IMR-90 (cell line): ENCODE results near the gene HDAC3. TPM values are rescaled to one million over a fixed set of nuclear protein-coding genes. Genes with fewer than 3 reads are reported as not detected.

ENCODE experiments used
- CTCF ChIP-seq: conservative IDR thresholded peaks from 2 replicates; pipeline ENCODE4 v1.5.1; 2012; ENCODE audit warnings: mild to moderate bottlenecking, low read depth, low read length, improper control_type of control experiment
- polyA plus RNA-seq, 3 experiments: library from polyadenylated mRNA; depleted of rRNA; stranded (reverse); fragments of >200 nt; gene quantifications; 2 replicates each; pipeline ENCODE4 v1.2.3, GENCODE V29; 2012; ENCODE audit warnings: low replicate concordance in 1 of 3
- total RNA-seq: library from RNA; depleted of rRNA; stranded (reverse); fragments of >200 nt; gene quantifications from 2 replicates; pipeline ENCODE4 v1.2.3, GENCODE V29; 2012

HDAC3 gene
- total and polyA plus RNA-seq, 2 of the 4 experiments (the other 2 are of a cell fraction) = 84.2 to 89.7 TPM

DNA sequence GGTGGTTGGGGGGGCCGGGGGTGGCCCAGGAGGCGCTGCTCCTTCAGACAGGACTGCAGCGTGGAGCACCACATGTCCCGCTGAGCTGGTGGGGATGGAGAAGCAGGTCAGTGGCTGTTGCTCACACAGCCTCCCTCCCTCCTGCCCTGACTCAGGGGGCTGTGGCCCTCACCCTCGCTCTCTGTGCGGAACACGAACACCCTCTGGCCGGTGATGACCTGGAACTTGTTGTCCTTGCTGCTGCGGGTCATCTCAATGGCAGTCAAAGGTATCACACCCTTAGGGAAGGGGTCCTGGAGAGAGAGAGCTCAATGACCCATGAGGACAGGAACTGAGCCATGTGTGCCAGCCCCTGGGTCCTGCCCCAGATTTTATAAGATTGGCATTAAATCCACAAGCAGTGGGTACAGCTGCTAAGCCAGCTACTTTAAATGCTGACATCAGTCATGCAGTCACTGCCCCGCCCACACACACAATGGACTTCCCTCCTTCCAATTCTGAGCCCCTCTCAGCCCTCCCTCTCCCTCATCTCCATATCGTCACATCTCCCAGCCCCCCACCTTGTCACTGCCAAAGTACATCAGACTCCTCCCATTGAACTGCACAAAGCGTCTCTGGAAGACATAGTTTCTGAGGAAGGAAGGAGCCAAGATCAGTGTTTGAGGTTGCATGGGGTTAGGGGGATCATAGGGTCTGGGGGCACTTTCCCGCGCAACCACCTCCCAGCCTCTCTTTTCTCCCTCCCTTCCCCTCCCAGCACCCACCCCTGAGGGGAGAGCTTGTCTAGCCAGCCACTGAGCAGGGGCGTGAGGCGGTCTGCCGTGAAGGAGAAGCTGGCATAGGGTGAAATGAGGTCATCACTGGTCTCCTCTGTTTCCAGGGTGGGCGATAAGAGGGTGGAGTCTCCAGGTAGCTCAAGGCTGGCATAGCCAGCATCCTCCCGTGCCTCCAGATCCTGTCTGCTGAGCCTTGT is 36.5 kb upstream of the HDAC3 start (continued):
- TF ChIP-seq CTCF = no peak
